HUES6 (cell line): ENCODE measurements around the gene KCNG4.

Experiments used
- H3K27ac ChIP-seq: 2 replicates; pipeline ENCODE4 v1.7.0; 2013; ENCODE audit warnings: low read depth, mild to moderate bottlenecking, low read length, inconsistent platforms
- H3K27me3 ChIP-seq: 2 replicates; pipeline ENCODE4 v1.6.1; 2013; ENCODE audit warnings: low read length; ENCODE audit not compliant: control insufficient read depth, insufficient read depth
- H3K36me3 ChIP-seq: 2 replicates; pipeline ENCODE4 v1.6.1; 2013; ENCODE audit warnings: low read length; ENCODE audit not compliant: control insufficient read depth, insufficient read depth
- H3K4me1 ChIP-seq: 2 replicates; pipeline ENCODE4 v1.6.1; 2013; ENCODE audit warnings: low read length; ENCODE audit not compliant: control insufficient read depth, insufficient read depth
- H3K4me3 ChIP-seq: 2 replicates; pipeline ENCODE4 v1.5.1; 2013; ENCODE audit warnings: low read depth, low read length
- H3K9ac ChIP-seq: one replicate; pipeline ENCODE4 v1.6.1; 2013; ENCODE audit warnings: mild to moderate bottlenecking, low read length
- H3K9me3 ChIP-seq: 2 replicates; pipeline ENCODE4 v1.6.1; 2013; ENCODE audit warnings: low read depth, low read length; ENCODE audit not compliant: control insufficient read depth, insufficient read depth

The KCNG4 gene

GRCh38 chr16:84174396-84174795, 65.4 kb downstream of the KCNG4 start:
- Histone ChIP-seq H3K4me1 (peaks cover 10% of the 10 kb centered on the region; the same call in 1 of the 2 replicates), H3K27ac (no peak overlapping the region), H3K9me3 (no peaks in the 10 kb centered on the region), H3K27me3 (no peaks in the 10 kb centered on the region), H3K9ac (no peak overlapping the region), H3K36me3 (peaks cover 19% of the 10 kb centered on the region), H3K4me3 (no peak overlapping the region)

- no peaks in the 10 kb centered on the region for H3K9me3 ChIP-seq
- H3K9ac ChIP-seq: no peak overlapping the region
- H3K4me1 ChIP-seq: no peaks in the 10 kb centered on the region
- H3K27me3 ChIP-seq: no peaks in the 10 kb centered on the region
- H3K27ac ChIP-seq: no peak overlapping the region
- H3K36me3 ChIP-seq: no peaks in the 10 kb centered on the region
- H3K4me3 ChIP-seq: no peak overlapping the region
Measured at GRCh38 chr16:84169765-84170310, 70.0 kb downstream of the KCNG4 start.
